Stomach (tissue), 4 donors: Measurements from ENCODE around the gene NTRK3.

Experiments
- POLR2A ChIP-seq, 4 donors: fragments of 450-650 bp; IDR thresholded peaks; one replicate each; pipeline ENCODE4 v1.6.1; 2016; ENCODE audit warnings: antibody characterized with exemption in 4 of 4, control low read depth in 2 of 4, mild to moderate bottlenecking in 1 of 4, moderate library complexity in 1 of 4
- POLR2AphosphoS5 ChIP-seq, 3 donors: sonication (generic); formaldehyde crosslinking; IDR thresholded peaks; one replicate each; pipeline ENCODE4 v1.6.1; 2016; ENCODE audit warnings: antibody characterized with exemption in 3 of 3
- TF ChIP-seq, protein P1 (sequence below), 7 experiments: fragments of 450-650 bp in 4 of 7; fragments of 200-600 bp in 3 of 7; sonication (generic) in 3 of 7; IDR thresholded peaks; one replicate each; pipeline ENCODE4 v1.5.1; 2016 to 2019; ENCODE audit warnings: antibody characterized with exemption in 7 of 7, control low read depth in 2 of 7, mild to moderate bottlenecking in 1 of 7

DNA sequence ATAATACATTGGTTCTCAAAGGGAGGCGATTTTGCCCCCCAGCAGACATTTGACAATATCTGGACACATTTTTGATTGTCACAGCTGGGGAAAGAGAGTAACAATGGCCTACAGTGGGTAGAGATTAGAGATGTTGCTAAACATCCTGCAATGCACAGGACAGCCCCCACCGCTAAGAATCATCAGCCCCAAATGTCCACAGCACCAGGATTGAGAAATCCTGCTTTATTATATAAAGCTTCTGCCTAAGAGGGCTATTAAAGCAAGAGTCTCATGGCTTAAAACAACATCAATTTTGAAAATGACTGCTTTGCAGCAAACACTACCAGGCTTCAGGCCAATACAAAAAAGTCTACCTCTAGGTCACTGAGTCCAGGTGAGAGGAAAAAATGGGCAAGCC lies 68.2 kb downstream of the NTRK3 start:
- TF ChIP-seq, protein P1, sequence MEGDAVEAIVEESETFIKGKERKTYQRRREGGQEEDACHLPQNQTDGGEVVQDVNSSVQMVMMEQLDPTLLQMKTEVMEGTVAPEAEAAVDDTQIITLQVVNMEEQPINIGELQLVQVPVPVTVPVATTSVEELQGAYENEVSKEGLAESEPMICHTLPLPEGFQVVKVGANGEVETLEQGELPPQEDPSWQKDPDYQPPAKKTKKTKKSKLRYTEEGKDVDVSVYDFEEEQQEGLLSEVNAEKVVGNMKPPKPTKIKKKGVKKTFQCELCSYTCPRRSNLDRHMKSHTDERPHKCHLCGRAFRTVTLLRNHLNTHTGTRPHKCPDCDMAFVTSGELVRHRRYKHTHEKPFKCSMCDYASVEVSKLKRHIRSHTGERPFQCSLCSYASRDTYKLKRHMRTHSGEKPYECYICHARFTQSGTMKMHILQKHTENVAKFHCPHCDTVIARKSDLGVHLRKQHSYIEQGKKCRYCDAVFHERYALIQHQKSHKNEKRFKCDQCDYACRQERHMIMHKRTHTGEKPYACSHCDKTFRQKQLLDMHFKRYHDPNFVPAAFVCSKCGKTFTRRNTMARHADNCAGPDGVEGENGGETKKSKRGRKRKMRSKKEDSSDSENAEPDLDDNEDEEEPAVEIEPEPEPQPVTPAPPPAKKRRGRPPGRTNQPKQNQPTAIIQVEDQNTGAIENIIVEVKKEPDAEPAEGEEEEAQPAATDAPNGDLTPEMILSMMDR (IDR thresholded peaks at IDR 0.05): no peak
- TF ChIP-seq POLR2AphosphoS5 (IDR thresholded peaks at IDR 0.05): no peak
- no peak for TF ChIP-seq POLR2A (IDR thresholded peaks at IDR 0.05)
